SK-N-SH treated with all-trans-retinoic acid at 6 μM for 48 hours (cell line): ENCODE results near the gene ST6GALNAC3.

Experiments
- ATAC-seq: fragments of 200-7000 bp; cut with Tn5 transposase; 3 replicates; pipeline ENCODE4 v1.9.1; 2020; ENCODE audit warnings: mild to moderate bottlenecking, moderate library complexity
- ARNTL ChIP-seq: fragments of 450-650 bp; formaldehyde crosslinking; IDR thresholded peaks from 2 replicates; pipeline ENCODE4 v1.5.0; 2020; ENCODE audit warnings: low read depth, mild to moderate bottlenecking, moderate library complexity, borderline replicate concordance
- BACH2 ChIP-seq: fragments of 250-450 bp; sonication (Bioruptor Pico); IDR thresholded peaks from 2 replicates; pipeline ENCODE4 v1.9.0; 2021; ENCODE audit warnings: mild to moderate bottlenecking, borderline replicate concordance
- CREB5 ChIP-seq: fragments of 250-450 bp; sonication (Bioruptor Pico); IDR thresholded peaks from 2 replicates; pipeline ENCODE4 v1.5.1; 2020; ENCODE audit warnings: low read depth, mild to moderate bottlenecking, moderate library complexity
- CSDC2 ChIP-seq: fragments of 250-450 bp; sonication (Bioruptor Pico); IDR thresholded peaks from 2 replicates; pipeline ENCODE4 v1.5.0; 2020; ENCODE audit warnings: mild to moderate bottlenecking, moderate library complexity
- CSRNP3 ChIP-seq: fragments of 250-450 bp; sonication (Bioruptor Pico); IDR thresholded peaks from 2 replicates; pipeline ENCODE4 v1.5.1; 2021; ENCODE audit warnings: mild to moderate bottlenecking, moderate library complexity
- GLIS3 ChIP-seq: fragments of 250-450 bp; sonication (Bioruptor Pico); IDR thresholded peaks from 2 replicates; pipeline ENCODE4 v1.5.0; 2020; ENCODE audit warnings: mild to moderate bottlenecking, moderate library complexity
- ISL1 ChIP-seq: fragments of 250-450 bp; sonication (Bioruptor Pico); IDR thresholded peaks from 2 replicates; pipeline ENCODE4 v2.1.2; 2022; ENCODE audit warnings: mild to moderate bottlenecking, moderate library complexity
- OSR1 ChIP-seq: fragments of 250-450 bp; sonication (Bioruptor Pico); IDR thresholded peaks from 2 replicates; pipeline ENCODE4 v1.8.0; 2022; ENCODE audit warnings: moderate library complexity, mild to moderate bottlenecking, inconsistent platforms
- PPARA ChIP-seq: fragments of 250-450 bp; sonication (Bioruptor Pico); IDR thresholded peaks from 2 replicates; pipeline ENCODE4 v1.5.0; 2020; ENCODE audit warnings: mild to moderate bottlenecking, borderline replicate concordance
- RARB ChIP-seq: fragments of 250-450 bp; sonication (Bioruptor Pico); IDR thresholded peaks from 2 replicates; pipeline ENCODE4 v1.8.0; 2021; ENCODE audit warnings: mild to moderate bottlenecking, moderate library complexity
- SNAI2 ChIP-seq: fragments of 250-450 bp; sonication (Bioruptor Pico); IDR thresholded peaks from 2 replicates; pipeline ENCODE4 v1.5.0; 2020; ENCODE audit warnings: mild to moderate bottlenecking, moderate library complexity
- TCF4 ChIP-seq: fragments of 250-450 bp; sonication (Bioruptor Pico); IDR thresholded peaks from 2 replicates; pipeline ENCODE4 v1.8.0; 2021; ENCODE audit warnings: mild to moderate bottlenecking, moderate library complexity, borderline replicate concordance
- TOX ChIP-seq: fragments of 250-450 bp; sonication (Bioruptor Pico); IDR thresholded peaks from 2 replicates; pipeline ENCODE4 v1.8.0; 2021; ENCODE audit warnings: mild to moderate bottlenecking, moderate library complexity, borderline replicate concordance
- ZC3H10 ChIP-seq: fragments of 250-450 bp; sonication (Bioruptor Pico); IDR thresholded peaks from 2 replicates; pipeline ENCODE4 v1.5.1; 2021; ENCODE audit warnings: mild to moderate bottlenecking, moderate library complexity
- ZFP3 ChIP-seq: fragments of 250-450 bp; sonication (Bioruptor Pico); IDR thresholded peaks from 2 replicates; pipeline ENCODE4 v1.5.0; 2020; ENCODE audit warnings: mild to moderate bottlenecking, moderate library complexity
- ZFP30 ChIP-seq: fragments of 450-650 bp; formaldehyde crosslinking; IDR thresholded peaks from 2 replicates; pipeline ENCODE4 v1.5.0; 2022; ENCODE audit warnings: mild to moderate bottlenecking, moderate library complexity
- ZNF565 ChIP-seq: fragments of 450-650 bp; formaldehyde crosslinking; conservative IDR thresholded peaks from 2 replicates; pipeline ENCODE4 v1.5.0; 2020; ENCODE audit warnings: low read depth, mild to moderate bottlenecking, moderate library complexity
- ZNF70 ChIP-seq: fragments of 450-650 bp; formaldehyde crosslinking; IDR thresholded peaks from 2 replicates; pipeline ENCODE4 v1.5.0; 2020; ENCODE audit warnings: mild to moderate bottlenecking, moderate library complexity
- ZNF8 ChIP-seq: fragments of 450-650 bp; formaldehyde crosslinking; IDR thresholded peaks from 2 replicates; pipeline ENCODE4 v1.5.0; 2020; ENCODE audit warnings: mild to moderate bottlenecking, moderate library complexity
- TF ChIP-seq, protein P1 (sequence below): fragments of 250-450 bp; sonication (Bioruptor Pico); IDR thresholded peaks from 2 replicates; pipeline ENCODE4 v1.8.0; 2020; ENCODE audit warnings: mild to moderate bottlenecking, moderate library complexity, borderline replicate concordance
- TF ChIP-seq, protein P2 (sequence below): fragments of 250-450 bp; sonication (Bioruptor Pico); IDR thresholded peaks from 2 replicates; pipeline ENCODE4 v1.8.0; 2021; ENCODE audit warnings: low read depth, mild to moderate bottlenecking, moderate library complexity, borderline replicate concordance

Gene ST6GALNAC3

DNA sequence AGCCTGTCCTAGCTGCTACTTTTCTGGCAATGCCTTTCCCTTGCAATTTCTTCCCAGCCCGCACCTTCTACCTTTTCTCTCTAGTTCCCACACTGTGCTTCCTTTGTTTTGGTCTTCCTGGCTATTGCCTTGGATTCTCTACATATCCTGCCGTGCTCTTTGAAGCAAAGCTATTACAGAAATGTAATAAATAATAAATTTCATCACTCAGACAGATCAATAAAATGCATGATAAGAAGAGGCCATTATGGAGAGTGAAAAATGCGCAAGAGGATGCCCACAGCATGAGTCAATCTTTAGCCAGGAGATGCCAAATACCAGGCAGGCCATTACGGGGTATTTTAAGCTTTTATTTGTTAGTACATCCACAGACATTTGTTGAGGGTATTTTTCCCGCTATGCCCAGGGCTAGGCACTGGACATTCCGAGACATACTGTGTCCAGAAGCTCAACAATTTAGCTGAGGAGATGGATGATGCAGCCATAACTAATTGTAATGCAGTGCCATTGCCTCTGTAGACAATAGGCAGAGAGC lies 163.6 kb downstream of the ST6GALNAC3 start:
- ATAC-seq, result peak; percentile 89

DNA sequence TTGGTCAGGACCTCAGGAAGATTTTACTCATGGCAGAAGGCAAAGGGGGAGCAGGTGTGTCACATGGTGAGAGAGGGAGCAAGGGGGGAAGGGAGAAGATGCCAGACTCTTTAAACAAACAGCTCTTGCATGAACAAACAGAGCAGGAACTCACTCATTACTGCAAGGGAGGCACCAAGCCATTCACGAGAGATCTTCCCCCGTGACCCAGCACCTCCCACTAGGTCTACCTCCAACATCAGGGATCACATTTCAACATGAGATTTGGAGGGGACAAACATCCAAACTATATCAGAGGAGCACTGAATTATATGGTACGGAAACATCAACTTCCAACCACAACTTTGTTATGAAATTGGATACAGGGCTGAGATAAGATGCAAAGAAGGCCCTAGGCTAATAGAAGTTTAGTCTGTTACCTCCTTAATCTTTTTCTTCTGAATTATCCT lies 164.9 kb downstream of the ST6GALNAC3 start:
- TF ChIP-seq, protein P1, sequence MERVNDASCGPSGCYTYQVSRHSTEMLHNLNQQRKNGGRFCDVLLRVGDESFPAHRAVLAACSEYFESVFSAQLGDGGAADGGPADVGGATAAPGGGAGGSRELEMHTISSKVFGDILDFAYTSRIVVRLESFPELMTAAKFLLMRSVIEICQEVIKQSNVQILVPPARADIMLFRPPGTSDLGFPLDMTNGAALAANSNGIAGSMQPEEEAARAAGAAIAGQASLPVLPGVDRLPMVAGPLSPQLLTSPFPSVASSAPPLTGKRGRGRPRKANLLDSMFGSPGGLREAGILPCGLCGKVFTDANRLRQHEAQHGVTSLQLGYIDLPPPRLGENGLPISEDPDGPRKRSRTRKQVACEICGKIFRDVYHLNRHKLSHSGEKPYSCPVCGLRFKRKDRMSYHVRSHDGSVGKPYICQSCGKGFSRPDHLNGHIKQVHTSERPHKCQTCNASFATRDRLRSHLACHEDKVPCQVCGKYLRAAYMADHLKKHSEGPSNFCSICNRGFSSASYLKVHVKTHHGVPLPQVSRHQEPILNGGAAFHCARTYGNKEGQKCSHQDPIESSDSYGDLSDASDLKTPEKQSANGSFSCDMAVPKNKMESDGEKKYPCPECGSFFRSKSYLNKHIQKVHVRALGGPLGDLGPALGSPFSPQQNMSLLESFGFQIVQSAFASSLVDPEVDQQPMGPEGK, result no peak
- TF ChIP-seq CSDC2 (CRISPR knock-in tag) (no peak), ARNTL (CRISPR knock-in tag) (no peak), BACH2 (CRISPR knock-in tag) (no peak), CSRNP3 (CRISPR knock-in tag) (no peak), ZNF565 (CRISPR knock-in tag) (no peak), ZNF70 (CRISPR knock-in tag) (no peak), TCF4 (CRISPR knock-in tag) (no peak), ZC3H10 (CRISPR knock-in tag) (no peak), GLIS3 (CRISPR knock-in tag) (no peak), SNAI2 (CRISPR knock-in tag) (no peak), ZFP3 (no peak), PPARA (CRISPR knock-in tag) (no peak), TOX (CRISPR knock-in tag) (no peak)
- no peak for ATAC-seq

More for the DNA sequence above, 163.6 kb downstream of the ST6GALNAC3 start:
- TF ChIP-seq, protein P2, sequence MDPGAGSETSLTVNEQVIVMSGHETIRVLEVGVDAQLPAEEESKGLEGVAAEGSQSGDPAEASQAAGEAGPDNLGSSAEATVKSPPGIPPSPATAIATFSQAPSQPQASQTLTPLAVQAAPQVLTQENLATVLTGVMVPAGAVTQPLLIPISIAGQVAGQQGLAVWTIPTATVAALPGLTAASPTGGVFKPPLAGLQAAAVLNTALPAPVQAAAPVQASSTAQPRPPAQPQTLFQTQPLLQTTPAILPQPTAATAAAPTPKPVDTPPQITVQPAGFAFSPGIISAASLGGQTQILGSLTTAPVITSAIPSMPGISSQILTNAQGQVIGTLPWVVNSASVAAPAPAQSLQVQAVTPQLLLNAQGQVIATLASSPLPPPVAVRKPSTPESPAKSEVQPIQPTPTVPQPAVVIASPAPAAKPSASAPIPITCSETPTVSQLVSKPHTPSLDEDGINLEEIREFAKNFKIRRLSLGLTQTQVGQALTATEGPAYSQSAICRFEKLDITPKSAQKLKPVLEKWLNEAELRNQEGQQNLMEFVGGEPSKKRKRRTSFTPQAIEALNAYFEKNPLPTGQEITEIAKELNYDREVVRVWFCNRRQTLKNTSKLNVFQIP (CRISPR knock-in tag), result no peak
- TF ChIP-seq ZNF70 (CRISPR knock-in tag) (no peak), CREB5 (CRISPR knock-in tag) (peak; percentile 85), GLIS3 (CRISPR knock-in tag) (0 out of 2 replicates have a peak, but pooled peaks have one; percentile 84), TOX (CRISPR knock-in tag) (peak; percentile 73; the same call in 1 of the 2 replicates), CSDC2 (CRISPR knock-in tag) (no peak), BACH2 (CRISPR knock-in tag) (no peak), RARB (CRISPR knock-in tag) (no peak), ZC3H10 (CRISPR knock-in tag) (0 out of 2 replicates have a peak, but pooled peaks have one; percentile 28), ISL1 (peak; percentile 100)
- TF ChIP-seq, protein P1, result peak; percentile 44; the same call in 1 of the 2 replicates
- TF ChIP-seq, all 23 proteins: peak for 6

DNA sequence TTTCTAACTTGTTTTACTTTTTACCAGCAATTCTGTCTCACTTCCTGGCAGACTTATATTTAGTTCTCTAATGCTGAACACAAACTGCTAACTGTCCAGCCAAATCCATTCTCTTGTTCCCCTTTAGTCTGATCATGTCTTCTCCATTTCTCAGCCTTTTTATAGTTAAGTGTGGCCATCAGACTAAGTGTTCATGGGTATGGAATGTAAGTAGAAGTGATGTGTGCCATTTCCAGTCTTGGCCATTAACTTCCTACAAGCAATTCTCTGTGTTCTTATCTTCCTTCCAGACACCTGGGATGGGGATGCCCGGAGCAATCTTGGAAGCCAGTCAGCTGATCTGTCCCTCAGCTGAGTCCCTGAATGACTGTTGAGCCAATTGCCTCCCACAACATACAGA lies 165.8 kb downstream of the ST6GALNAC3 start:
- ATAC-seq, result 0 out of 3 replicates have a peak, but pooled peaks have one; percentile 3
- TF ChIP-seq ZC3H10 (CRISPR knock-in tag), result no peak
- TF ChIP-seq ZNF8 (CRISPR knock-in tag), result no peak
- no peak for TF ChIP-seq ZFP30 (CRISPR knock-in tag)
- no peak for TF ChIP-seq CSDC2 (CRISPR knock-in tag)
- no peak for TF ChIP-seq OSR1 (CRISPR knock-in tag)
- peak; percentile 84 for TF ChIP-seq ISL1
- no peak for TF ChIP-seq SNAI2 (CRISPR knock-in tag)
- TF ChIP-seq, all 23 proteins: peak for 1
